HG02884 (cell line): ENCODE measurements around the gene RAX.

ENCODE experiments used
- ATAC-seq: cut with Tn5 transposase; IDR thresholded peaks from one replicate; pipeline ENCODE4 v1.9.1; 2021; ENCODE audit warnings: mild to moderate bottlenecking, moderate library complexity; ENCODE audit not compliant: unreplicated experiment

RAX gene

GRCh38 chr18:59249199-59249774 is 24.0 kb downstream of the RAX start:
- no peak for ATAC-seq

- no peak for ATAC-seq
Observed at GRCh38 chr18:59246796-59247195, 26.5 kb downstream of the RAX start.

GRCh38 chr18:59242906-59243305 is 30.3 kb downstream of the RAX start:
- no peak for ATAC-seq

GRCh38 chr18:59239642-59240041 is 33.6 kb downstream of the RAX start:
- ATAC-seq, result no peak

- no peak for ATAC-seq
Observed at GRCh38 chr18:59238385-59238784, 34.9 kb downstream of the RAX start.

- ATAC-seq, result no peak
Observed at GRCh38 chr18:59233017-59233410, 40.2 kb downstream of the RAX start.

- ATAC-seq, result no peak
Observed at GRCh38 chr18:59232309-59233016, 40.8 kb downstream of the RAX start.

GRCh38 chr18:59231877-59232276 is 41.4 kb downstream of the RAX start:
- no peak for ATAC-seq

- ATAC-seq, result no peak
Observed at GRCh38 chr18:59231114-59231513, 42.1 kb downstream of the RAX start.

GRCh38 chr18:59229701-59230443 is 43.4 kb downstream of the RAX start:
- no peak for ATAC-seq

GRCh38 chr18:59229191-59229590 is 44.1 kb downstream of the RAX start:
- no peak for ATAC-seq

GRCh38 chr18:59228351-59228750 is 44.9 kb downstream of the RAX start:
- ATAC-seq, result no peak

GRCh38 chr18:59222341-59222740 is 50.9 kb downstream of the RAX start:
- ATAC-seq, result no peak

- ATAC-seq, result no peak
Observed at GRCh38 chr18:59220784-59221765, 52.2 kb downstream of the RAX start.

GRCh38 chr18:59220164-59220783 is 53.0 kb downstream of the RAX start:
- ATAC-seq, result no peak

GRCh38 chr18:59219672-59220163 is 53.5 kb downstream of the RAX start, which contains the start of gene GRP:
TSS of gene GRP (plus strand) at chr18:59220158. CDS start at chr18:59220266, 108 bp downstream.
- no peak for ATAC-seq

GRCh38 chr18:59218018-59218417 is 55.2 kb downstream of the RAX start:
- ATAC-seq, result no peak
